Kidney (tissue), 14 donors: ENCODE results near the gene SMPD3. TPM values are rescaled to one million over a fixed set of nuclear protein-coding genes. Genes with fewer than 3 reads are reported as not detected.

Experiments
- DNase-seq, 5 donors: peaks; one replicate each; pipeline ENCODE4 v3.0.0-alpha.2; 2013 to 2020
- FAIRE-seq: peaks from 2 replicates; lab custom pipeline; 2012; peaks lifted over from hg19 to GRCh38; lab: Jason Lieb, UNC
- H3K27ac ChIP-seq, 2 donors: one replicate each; pipeline ENCODE4 v1.7.0; 2013; ENCODE audit warnings: low read depth in 2 of 2, low read length in 2 of 2, inconsistent platforms in 1 of 2
- H3K27me3 ChIP-seq: one replicate; pipeline ENCODE4 v1.7.1; 2013; ENCODE audit warnings: low read length, inconsistent platforms; ENCODE audit not compliant: control insufficient read depth, insufficient read depth
- H3K36me3 ChIP-seq, 3 donors: one replicate each; pipeline versions ENCODE4 v1.7.0 to v1.7.1; 2013; ENCODE audit warnings: low read length in 3 of 3, control low read depth in 1 of 3, inconsistent platforms in 1 of 3; ENCODE audit not compliant: insufficient read depth in 3 of 3, control insufficient read depth in 2 of 3
- H3K4me1 ChIP-seq, 3 donors: one replicate each; pipeline versions ENCODE4 v1.7.0 to v1.7.1; 2013; ENCODE audit warnings: low read length in 3 of 3, inconsistent platforms in 1 of 3, low read depth in 1 of 3; ENCODE audit not compliant: control insufficient read depth in 2 of 3, insufficient read depth in 2 of 3
- H3K4me3 ChIP-seq, 3 donors: one replicate each; pipeline versions ENCODE4 v1.7.0 to v1.8.1; 2013; ENCODE audit warnings: low read length in 3 of 3, control low read depth in 1 of 3, inconsistent platforms in 1 of 3
- H3K9ac ChIP-seq, 3 donors: one replicate each; pipeline versions ENCODE4 v1.7.0 to v1.7.1; 2013; ENCODE audit warnings: low read length in 3 of 3, control low read depth in 1 of 3, inconsistent platforms in 1 of 3
- H3K9me3 ChIP-seq, 3 donors: one replicate each; pipeline versions ENCODE4 v1.7.0 to v1.7.1; 2013; ENCODE audit warnings: low read length in 3 of 3, control low read depth in 1 of 3, inconsistent platforms in 1 of 3; ENCODE audit not compliant: control insufficient read depth in 2 of 3, insufficient read depth in 1 of 3
- CTCF ChIP-seq: IDR thresholded peaks from 3 replicates; pipeline ENCODE4 v1.5.1; 2012; ENCODE audit warnings: mild to moderate bottlenecking, moderate library complexity, borderline replicate concordance; ENCODE audit not compliant: insufficient read depth; ENCODE audit errors: extremely low read depth
- intact Hi-C: fragments of 100-400 bp; cut with DNase I; formaldehyde crosslinking; loops from one replicate; pipeline ENCODE4 v1.11.1; 2022
- polyA plus RNA-seq: library from polyadenylated mRNA; stranded (reverse); fragments of 350-450 nt; fragmentation: Illumina TruSeq; extraction: RNeasy Lipid Tissue Mini Kit (QIAGEN cat#74804); gene quantifications from one replicate; pipeline ENCODE4 v1.2.3, GENCODE V29; 2014; ENCODE audit warnings: low read depth, low replicate concordance; ENCODE audit not compliant: insufficient read depth
- total RNA-seq: library from RNA; stranded (reverse); fragmentation: NEBNext Ultra II Directional; extraction: Animal tissue kit (Norgen Biotek cat#: 25700); gene quantifications from one replicate; pipeline ENCODE4 v1.2.1, GENCODE V29; 2021
- donor health status: control.
- donor health status: control.
- donor health status: control.
- donor health status: control.
- donor health status: control.
- donor health status: DM: yes; HTN: yes; CAD: no.
- donor health status: Normal renal cell carcinoma (clear cell type).

Gene SMPD3
- total and polyA plus RNA-seq, 2 donors from 2014 or later, result 0.28 to 0.72 TPM

- no peak for TF ChIP-seq CTCF
- Histone ChIP-seq H3K27me3 (no peaks in the 10 kb centered on the region), H3K9me3 (no peaks in the 10 kb centered on the region), H3K27ac (no peak overlapping the region), H3K4me1 (peaks cover 0 to 7% (median 2%) of the 10 kb centered on the region in 3 donors), H3K4me3 (no peak overlapping the region), H3K36me3 (no peaks in the 10 kb centered on the region), H3K9ac (no peak overlapping the region)
- intact Hi-C loops, result no loop called here
- DNase-seq, result peak in 2 of 5 donors; percentile 53 to 56
- FAIRE-seq, result no peak
Measured at GRCh38 chr16:68364561-68364998, 83.7 kb downstream of the SMPD3 start.

- Histone ChIP-seq H3K9me3 (no peaks in the 10 kb centered on the region), H3K4me3 (no peak overlapping the region), H3K27me3 (no peaks in the 10 kb centered on the region), H3K27ac (no peak overlapping the region), H3K4me1 (peaks cover 0 to 7% (median 2%) of the 10 kb centered on the region in 3 donors), H3K36me3 (no peaks in the 10 kb centered on the region), H3K9ac (no peak overlapping the region)
- intact Hi-C loops, result no loop called here
- TF ChIP-seq CTCF, result no peak
- DNase-seq (peak in 1 of 5 donors; percentile 69), FAIRE-seq (no peak)
Measured at GRCh38 chr16:68363658-68364521, 84.4 kb downstream of the SMPD3 start.

GRCh38 chr16:68362947-68363657 is 85.2 kb downstream of the SMPD3 start:
- peaks cover 0 to 1% (median 0%) of the 10 kb centered on the region in 3 donors for H3K36me3 ChIP-seq
- no peak overlapping the region for H3K9ac ChIP-seq

More at GRCh38 chr16:68362947-68363657, 85.2 kb downstream of the SMPD3 start:
- no peak for TF ChIP-seq CTCF
- Histone ChIP-seq H3K27me3 (no peaks in the 10 kb centered on the region), H3K27ac (no peak overlapping the region), H3K9me3 (no peaks in the 10 kb centered on the region), H3K4me1 (peaks cover 0 to 7% (median 2%) of the 10 kb centered on the region in 3 donors), H3K4me3 (no peak overlapping the region)
- FAIRE-seq, result no peak
- DNase-seq, result no peak
- intact Hi-C loops, result no loop called here
